GM18870 (cell line): ENCODE data around the gene DNAJC13.
"Not testable (repeated sequence)": the region's sequence is repeated elsewhere in the genome, so short reads cannot be mapped to it uniquely, and the experiment has no call there.

Experiments used
- ATAC-seq: cut with Tn5 transposase; IDR thresholded peaks from one replicate; pipeline ENCODE4 v1.9.1; 2021; ENCODE audit warnings: moderate library complexity; ENCODE audit not compliant: unreplicated experiment

The DNAJC13 gene

DNA sequence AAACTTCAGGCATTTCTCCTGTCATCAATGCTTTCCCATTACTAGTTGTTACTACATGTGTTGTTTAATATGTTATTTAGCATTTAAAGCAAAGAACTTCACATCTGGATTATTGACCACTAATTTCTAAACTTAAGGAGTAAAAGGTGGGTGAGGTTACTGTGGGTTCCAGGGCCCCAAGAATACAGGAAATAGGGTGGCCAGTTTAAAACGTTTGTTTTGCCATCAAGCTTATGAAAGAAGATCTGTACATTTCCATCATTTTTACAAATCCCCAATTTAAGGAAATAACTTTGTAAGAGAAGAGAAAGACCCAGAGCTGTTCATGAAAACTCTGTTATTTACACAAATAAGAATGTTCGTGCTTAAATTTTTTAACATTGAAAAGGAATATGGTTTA, 125.3 kb downstream of the DNAJC13 start:
- ATAC-seq, result no peak

DNA sequence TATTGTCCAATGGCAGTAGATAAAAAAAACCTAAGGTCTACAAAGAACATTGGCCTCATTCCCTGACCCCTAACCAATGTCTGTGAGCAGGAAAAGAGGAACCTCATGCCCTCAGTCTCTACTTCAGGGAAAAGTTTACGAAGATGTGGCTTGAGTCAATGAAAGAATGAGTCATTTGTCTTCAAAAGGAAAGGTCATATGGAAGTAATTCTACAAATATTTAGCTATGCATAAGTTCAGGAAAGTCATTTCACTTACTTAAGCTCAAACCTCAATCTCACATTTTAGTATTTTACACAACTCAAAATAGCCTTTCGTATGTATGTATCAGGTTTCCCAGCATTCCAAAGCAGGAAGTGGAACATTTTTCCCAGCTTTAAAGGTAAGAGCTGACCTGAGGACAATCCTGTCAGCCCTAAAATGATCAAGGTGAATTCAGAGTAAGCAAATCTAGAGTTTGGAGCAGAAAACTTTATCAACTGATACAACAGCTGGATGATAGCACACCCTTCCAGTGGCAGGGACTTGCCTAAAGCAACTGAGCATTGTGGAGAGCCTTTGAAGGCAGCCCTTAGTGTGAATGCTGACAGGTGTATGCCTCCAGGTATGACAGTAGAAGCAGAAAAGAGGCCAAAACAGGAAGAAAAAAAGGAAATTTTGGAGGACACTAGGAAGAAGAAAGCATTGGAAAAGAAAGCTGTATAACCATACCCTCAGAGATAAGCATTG, 125.9 kb downstream of the DNAJC13 start:
- ATAC-seq, result no peak

DNA sequence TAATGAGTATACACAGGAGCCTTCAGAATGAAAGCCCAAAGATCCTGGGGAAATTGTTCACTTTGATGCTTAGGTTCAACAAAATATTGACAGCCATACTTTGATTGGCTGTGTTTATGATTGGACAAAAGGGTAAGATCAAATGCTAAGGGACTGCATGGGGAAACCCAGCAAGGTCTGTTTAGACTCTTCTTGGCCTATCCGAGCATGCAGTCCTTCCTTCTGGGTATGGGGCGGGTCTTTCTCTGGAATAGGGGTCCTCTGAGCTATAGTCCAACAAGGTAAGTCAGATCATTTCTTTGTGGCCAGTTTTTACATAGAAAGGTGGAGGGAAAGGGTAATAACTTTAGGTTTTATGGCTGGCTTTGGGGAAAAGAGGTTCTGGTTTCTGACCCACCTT, 126.8 kb downstream of the DNAJC13 start:
- ATAC-seq, result no peak

DNA sequence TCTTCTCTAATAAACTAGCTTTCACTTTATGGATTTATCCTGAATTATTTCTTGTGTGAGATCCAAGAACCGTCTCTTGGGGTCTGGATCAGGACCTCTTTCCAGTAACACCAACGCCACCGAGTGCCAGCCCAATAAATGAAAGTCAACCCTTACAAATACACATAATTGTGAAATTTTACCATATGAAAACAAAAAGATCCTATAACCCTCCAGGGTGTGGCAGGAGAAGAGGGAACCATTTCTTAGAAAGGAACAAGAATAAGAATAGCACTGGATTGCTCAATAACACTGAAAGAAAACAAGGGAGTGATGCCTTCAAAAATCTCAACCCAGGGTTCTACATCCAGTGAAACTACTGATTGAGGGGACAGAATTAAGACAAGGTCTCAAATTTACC, 128.2 kb downstream of the DNAJC13 start:
- ATAC-seq, result no peak

DNA sequence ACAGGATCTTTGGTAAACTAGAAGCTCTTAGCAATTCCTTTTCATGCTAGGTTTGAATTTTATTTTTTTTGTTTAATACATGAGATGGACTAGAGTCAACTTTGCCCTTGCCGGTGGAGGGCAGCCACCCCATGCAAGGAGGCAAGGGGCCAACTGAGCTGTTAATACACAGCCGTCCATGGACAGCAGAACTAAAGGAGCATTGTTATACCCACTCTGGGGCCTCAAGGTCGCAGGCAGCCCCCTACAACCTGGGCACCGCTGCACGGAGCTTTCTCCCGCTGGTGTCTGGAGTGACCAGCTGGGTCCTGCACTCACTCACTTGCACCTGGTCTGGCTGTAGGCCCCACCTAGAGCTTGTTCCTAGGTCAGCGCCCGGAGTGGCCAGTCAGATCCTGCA, 131.9 kb downstream of the DNAJC13 start:
- no peak for ATAC-seq

DNA sequence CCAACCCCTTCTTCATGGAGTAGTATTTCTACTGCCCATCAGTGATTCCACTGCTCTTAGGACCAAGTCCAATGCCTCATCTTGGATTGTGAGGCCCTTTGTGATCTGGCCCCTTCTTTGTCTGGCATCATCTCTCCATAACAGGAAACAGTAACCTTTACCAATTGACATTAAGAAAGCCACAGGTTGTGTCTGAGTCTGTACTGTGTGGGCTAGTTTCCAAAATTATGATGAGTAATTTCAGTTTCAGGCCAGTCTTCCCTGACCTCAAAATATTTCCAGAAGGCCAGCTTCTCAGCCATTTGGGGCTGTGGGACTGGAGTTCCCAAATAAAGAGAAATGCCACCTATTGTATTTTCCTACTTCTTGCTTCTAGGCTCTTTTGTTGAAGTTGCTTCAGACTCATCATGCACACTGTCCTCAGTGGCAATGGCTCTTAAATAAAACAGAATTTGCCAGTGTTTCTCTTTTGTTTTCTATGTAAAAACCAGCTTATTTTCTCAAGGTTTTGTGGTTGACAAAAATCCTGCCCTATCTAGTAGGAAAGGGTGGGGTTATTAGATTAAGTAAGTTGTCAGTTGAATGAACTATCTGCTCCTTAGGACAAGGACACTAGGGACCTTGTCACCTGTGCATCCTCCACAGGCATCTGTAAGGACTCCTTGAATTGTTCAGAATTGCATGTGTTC, 132.7 kb downstream of the DNAJC13 start:
- ATAC-seq, result peak; percentile 89

DNA sequence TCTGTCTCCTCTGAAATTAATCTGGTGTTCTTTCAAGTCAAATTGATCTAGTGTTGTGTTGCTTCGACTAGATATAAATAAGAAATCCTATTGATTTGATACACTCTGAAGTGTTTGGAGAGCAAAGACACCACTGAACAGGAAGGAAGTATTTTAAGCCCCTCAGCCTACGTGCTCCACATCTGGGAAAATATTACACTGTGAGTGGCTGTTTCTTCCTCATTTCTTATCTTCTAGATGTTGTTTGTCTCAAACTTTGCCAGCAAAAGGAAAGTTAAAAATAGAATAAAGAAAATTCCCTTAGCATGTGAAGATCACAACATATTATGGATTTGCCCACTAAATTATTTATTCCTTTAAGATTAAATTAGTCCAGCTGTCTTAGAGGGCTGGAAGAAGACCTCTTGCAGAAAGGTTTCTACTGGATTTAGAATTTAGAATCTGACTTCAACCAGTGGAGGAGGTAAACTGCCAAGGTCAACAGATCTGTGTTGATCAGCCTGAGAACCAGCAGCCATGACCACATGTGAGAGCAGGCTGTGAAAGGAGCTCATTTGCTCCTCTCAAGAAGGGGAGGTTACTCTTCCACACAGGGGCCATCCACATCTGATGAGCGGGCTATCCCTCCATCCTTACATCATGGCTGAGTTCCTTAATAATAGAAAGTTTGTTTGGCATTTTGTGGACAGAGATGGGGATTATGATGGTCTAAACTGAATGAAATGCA, 133.4 kb downstream of the DNAJC13 start:
- no peak for ATAC-seq

DNA sequence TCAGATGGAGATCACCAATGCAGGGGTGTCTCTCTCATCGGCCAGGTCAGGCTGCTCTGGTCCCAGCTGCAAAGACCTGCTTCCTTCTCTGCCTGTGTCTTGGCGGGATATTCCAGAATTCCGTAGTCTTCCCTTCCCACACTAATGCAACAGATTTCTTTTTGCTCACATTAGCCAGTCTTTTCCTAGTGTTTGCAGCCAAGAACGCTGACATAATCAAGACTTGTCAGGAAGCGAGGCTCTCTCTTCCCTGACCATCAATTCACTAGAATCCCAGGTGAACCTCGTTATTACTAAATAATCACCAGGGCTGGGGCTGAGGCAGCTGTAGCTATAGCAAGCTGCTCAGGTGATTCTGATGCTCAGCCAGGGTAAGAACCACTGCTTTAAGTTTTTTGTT, 136.5 kb downstream of the DNAJC13 start:
- ATAC-seq, result no peak

DNA sequence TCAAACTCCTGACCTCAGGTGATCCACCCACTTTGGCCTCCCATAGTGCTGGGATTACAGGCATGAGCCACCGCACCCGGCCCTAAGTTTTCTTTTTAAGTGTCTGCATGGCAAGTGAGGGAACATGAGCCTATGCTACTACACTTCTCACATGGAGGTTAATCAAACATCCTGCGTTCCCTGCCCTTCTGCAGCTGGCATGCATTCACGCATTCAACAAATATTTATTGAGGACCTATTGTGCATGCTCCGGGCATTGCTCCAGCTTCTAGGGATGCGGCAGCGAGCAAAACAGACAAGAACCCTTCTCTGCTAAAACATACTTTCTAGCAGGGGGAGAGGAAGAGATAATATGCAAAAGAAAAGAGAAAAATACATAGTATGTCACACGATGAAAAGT, 137.1 kb downstream of the DNAJC13 start:
- no peak for ATAC-seq

DNA sequence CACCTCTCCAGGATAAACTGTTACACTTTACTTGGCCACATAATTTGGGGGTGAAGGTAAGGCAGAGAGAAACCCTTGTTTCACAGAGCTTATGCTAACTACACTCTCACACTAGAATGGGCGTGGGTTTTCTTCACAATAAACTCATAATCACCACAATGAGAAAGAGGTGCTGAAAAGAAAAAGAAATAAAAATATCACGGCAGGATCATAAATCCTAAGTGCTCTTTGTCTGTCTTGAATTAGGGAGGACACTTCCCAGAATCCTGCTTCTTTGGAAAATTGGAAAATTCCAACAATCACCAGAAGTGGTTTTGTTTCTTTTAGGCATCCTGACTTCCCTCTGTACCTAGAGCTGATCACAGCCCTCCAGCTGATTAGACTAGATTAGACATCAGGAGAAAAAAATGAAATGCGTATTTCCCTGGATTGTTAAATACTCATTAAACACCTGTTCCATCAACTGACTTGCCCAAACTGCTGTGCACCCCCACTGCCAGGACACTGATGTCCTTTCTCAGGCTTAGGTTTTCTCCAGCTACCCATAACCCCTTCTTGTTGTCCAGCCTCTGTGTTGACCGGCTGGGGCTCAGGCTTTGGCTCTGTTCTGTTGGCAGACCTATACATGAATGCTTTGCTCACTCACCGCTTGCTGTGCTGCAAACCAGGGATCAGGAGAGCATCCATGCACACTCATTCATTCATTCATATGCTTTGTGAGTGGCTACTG, 138.2 kb downstream of the DNAJC13 start:
- no peak for ATAC-seq

DNA sequence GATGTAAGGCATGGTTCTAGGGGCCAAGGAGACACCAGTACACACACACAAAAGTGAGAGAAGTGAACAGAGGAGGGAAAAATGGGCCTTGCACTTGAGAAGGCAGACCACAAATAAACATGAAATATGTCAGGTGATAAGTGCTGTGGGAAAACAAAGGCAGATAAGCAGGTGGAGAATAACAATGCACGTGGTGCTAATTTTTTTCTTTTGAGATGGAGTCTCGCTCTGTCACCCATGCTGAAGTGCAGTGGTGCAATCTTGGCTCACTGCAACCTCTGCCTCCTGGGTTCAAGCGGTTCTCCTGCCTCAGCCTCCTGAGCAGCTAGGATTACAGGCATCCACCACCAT, 138.7 kb downstream of the DNAJC13 start:
- ATAC-seq, result not testable (repeated sequence)

DNA sequence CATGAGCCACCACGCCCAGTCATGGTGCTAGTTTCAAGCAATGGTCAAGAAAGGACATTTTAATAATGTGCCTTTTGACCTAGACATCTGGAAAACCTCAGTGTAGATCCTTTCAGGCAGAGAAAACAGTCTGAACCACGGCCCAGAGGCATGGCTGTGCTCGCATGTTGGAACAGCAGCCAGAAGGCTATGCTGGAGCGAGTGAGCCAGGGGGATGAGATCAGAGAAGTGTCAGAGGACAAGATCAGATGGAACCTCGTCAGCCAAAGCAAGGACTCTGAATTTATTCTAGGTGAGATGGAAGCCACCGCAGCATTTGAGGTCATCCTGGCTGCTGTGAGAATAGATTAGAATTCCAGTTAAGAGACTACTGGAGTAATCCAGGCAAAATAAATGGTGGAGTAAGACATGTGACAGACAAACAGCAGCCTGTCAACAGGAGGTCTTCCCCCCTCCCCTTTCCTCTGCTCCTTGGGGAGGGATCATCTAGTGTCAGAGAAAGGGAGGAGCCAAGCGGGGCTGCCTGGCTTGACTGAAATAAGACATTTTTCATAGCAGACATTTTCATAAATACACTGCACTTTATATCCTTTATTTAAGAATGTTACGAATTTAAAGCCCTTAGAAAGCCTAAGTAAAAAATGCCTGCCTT, 139.3 kb downstream of the DNAJC13 start:
- no peak for ATAC-seq

DNA sequence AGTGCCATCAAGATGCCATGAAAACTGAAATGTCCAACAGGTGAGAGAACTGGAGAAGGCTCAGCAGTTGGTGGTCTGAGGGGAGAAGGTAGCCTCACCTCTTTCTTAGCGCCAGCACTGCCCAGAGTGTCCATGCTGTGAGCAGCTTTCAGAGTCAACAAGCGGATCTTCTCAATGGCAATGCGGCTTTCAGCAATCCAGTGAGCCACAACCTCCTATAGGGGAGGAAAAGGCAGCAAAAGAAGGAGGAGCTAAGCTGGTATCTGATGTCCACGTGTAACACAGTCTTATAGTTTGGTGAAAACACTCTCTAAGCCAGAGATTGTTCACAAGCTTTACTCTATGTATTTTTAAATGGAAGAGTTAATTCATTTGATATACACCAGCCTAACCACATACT, 143.7 kb downstream of the DNAJC13 start:
- ATAC-seq, result no peak

DNA sequence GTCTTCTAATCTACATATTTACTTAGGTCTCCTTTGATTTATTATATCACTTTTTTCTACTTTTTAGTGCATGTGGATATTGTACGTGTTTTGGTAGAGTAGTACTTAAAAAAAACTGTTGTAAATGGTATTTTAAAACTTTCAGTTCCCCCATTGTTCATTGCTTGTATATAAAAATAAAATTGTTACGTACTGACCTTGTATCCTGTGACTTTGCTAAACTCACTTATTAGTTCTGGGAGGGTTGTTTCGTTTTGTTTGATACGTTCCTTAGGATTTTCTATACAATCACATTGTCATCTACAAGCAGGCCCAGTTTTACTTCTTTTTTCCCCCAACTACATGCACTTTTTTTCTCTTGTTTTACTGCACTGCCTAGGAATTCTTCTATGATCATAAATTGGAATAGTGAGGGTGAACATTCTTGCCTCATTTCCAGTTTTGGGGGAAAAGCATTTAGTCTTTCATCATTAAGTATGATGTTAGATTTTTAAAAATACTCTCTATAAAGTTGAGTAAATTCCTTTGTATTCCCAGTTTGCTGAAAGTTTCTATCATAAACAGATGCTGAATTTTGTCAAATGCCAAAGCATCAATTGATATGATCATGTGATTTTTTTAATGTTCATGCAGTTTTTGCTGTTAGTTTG, 146.2 kb downstream of the DNAJC13 start:
- no peak for ATAC-seq

DNA sequence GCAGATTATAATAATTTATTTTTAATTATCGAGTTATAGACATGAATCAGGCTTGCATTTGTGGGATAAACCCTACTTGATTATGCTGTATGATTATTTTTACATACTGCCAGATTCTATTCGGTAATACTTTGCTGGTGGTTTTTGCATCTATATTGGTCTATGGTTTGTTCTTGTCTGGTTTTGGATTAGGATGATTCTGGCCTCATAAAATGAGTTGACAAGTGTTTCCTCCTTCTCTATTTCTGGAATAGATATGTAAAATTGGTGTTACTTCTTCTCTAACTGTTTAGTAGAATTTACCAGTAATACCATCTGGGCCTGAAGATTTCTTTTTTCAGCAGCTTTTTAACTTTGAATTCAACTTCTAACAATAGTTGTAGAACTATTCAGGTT, 146.8 kb downstream of the DNAJC13 start:
- no peak for ATAC-seq

DNA sequence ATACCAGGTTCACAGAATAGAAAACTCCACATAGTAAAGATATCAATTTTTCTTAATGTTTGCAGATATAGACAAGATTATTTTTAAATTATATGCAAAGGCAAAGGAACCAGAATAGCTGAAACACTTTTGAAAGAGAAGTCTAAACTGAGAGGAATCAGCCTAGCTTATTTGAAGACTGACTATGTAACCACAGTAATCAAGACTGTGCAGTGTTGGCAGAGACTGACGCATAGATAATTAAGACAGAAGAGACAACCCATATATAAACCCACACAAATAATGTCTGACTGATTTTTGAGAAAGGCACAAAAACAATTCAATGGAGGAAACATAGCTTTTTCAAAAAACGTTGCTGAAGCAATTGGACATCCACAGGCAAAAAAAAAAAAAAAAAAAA, 151.1 kb downstream of the DNAJC13 start:
- ATAC-seq, result no peak

DNA sequence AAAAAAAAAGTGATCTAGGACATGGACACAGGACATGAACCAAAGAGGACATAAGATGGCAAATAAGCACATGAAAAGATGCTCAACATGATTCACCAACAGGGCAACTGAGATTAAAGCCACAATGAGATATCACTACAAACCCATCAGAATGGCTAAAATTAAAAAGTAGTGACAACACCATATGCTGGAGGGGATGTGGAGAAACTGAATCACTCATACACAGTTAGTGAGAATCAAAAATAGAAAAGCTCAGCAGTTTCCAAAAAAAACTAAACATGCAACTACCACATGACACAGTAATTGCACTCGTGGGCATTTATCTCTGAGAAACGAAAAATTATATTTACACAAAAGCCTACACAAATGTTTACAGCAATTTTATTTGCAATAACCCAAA, 151.9 kb downstream of the DNAJC13 start:
- ATAC-seq, result no peak

DNA sequence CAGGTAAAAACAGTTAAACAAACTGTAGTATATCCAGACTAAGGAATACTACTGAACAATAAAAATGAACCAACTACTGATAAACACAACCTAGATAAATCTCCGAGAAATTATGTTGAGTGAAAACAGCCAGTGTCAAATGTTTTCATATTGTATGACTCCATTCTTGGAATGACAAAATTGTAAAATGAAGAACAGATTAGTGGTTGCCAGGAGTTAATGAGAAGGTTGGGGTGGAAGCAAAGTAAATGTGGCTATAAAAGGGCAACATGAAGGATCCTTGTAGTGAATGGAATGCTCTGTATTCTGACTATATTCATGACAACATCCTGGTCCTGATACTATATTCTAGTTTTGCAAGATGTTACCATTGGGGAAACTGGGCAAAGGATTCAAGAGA, 152.3 kb downstream of the DNAJC13 start:
- ATAC-seq, result no peak

DNA sequence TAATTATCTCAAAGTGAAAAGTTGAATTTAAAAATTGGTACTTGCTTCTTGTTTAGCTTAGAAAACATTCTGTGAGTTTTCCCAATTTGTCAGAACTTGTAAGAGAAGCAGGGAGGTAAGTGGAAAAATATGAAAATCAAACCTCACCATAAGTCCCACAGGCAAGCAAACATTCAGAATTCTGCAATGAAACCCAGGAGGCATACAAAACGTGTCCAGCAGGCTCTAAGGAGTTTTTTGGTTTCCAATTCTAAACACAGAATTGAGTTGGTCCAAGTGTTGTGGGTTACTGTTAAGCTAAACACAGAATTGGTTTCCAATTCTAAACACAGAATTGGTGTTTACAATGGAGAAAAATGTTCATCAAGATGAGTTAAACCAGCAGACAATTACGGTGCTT, 152.7 kb downstream of the DNAJC13 start:
- ATAC-seq, result no peak

DNA sequence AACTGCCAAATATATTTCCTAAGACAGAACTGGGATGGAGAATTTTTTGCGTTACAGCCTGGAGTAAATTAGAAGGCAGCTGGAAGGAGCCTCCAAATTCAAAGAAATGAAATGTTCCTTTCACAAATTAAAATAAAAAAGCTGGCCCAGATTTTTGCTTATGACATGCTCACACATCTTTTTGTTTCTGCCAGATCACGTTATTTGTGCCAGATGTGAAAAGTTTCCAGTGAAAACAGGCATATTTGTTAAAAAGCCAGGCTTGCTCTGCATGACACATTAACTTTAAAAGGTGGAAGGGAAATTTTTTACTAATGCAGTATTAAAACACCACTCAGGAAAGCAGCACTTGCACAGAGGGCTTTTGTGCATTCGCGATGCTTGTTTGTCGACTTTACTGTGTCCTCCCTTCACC, 156.5 kb downstream of the DNAJC13 start:
- ATAC-seq, result no peak

DNA sequence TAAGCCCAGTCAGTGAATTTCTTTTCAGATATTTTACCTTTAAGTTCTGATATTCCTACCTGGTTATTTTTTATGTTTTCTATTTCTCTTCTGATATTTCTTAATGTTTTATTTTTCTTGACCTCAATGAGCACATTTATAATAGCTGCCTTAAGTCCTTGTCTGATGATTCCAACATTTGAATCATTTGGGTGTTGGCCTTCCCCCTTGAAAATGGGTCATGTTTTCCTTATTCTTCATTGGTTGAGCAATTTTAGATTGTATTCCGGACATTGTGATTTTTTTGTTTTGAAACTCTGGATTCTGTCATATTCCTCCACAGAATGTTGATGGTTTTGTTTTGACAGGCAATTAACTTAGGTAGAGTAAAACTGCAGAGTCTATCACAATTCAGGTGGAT, 170.1 kb downstream of the DNAJC13 start:
- no peak for ATAC-seq
